ENCODE results near the gene JPH3.

- TF ChIP-seq EZH2 (IDR thresholded peaks at IDR 0.05; ENCODE audit: insufficient read depth, poor library complexity, severe bottlenecking), result no peak
- no peak for TF ChIP-seq EZH2phosphoT487 (IDR thresholded peaks at IDR 0.05; ENCODE audit: insufficient read depth, low read depth)
Measured at GRCh38 chr16:87616556-87616955, 14.2 kb downstream of the JPH3 start.
